NCI-H2107 treated with DMSO at 0.1 percent for 48 hours (cell line): ENCODE results near the gene BORA.
"Not testable (repeated sequence)": the region's sequence is repeated elsewhere in the genome, so short reads cannot be mapped to it uniquely, and the experiment has no call there.

Experiments
- DNase-seq: peaks from one replicate; lab custom pipeline; 2025; ENCODE audit not compliant: unreplicated experiment; lab: John Stamatoyannopoulos, UW

Gene BORA

DNA sequence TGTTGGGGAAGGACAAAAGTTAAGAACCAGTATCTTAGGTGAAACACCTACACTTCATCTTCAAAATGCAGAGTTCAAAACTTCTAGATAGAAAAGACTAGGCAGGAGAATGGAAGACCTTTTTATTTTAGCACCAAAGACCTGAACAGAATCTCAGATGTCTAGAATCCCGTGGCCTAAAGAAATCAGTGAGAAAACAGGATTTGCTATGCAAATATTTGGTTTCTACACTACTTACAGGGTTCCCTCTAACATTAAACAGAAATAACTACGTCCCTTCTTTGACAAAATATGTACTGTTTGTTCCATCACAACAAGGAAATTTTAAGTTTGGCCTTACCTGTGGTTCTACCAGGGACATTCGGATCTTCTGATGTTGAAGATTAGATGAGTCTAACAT lies 32.5 kb downstream of the BORA start:
- DNase-seq = no peak

GRCh38 chr13:72763411-72763810 lies 35.7 kb downstream of the BORA start:
- DNase-seq = no peak

GRCh38 chr13:72774019-72774418 lies 46.3 kb downstream of the BORA start:
- no peak for DNase-seq

DNA sequence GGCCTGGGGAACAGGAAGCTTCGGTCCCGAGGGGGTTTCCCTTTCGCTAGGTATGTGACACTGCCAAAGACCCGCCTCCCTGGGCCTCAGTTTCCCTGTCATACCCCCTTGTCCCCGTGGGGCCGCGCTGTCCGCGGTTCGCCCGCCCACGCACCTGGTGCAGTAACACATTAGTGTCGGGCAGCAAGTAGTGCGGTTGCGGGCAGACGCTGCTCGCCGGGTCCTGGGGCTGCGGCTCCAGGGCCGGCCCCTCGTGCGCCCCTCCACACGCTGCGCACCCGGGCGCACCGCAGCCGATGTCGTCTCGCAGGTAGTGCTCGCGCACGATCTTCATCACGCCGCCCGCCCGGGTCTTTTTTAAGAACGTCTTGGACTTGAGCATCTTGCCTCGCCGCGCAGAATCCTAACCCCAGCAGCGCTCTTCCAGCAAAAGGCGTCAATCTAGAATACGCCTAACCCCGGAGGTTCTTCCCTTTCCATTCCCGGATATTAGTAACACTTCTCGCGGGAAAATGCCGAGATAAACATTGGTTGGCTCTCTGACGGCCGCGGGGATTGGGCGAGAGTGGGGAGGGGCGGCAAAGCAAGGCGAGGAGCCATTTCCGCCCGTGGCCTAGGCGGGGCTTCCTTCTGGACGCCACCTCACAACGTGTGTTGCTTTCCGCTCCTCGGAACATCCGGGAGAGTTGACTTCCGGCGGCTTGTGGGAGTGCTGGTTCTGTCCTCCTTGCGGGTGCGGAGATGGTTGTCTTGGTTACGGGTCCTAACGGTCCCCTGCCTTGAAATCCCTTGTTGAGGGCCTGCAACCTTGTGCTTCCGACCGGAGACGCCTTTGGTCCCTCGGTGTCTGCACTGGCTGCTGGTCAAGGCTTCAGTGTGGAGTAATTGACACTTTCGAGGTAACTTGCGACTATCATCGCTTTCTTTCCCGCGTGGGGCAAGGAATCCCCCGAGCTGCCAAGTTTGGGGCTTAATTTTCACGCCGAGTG lies 54.0 kb downstream of the BORA start, which contains the start of the genes DIS3 and PIBF1:
DIS3 (minus strand) TSS at position 450 of the 989 bp plus-strand sequence; CDS start at position 382, 68 bp downstream.
PIBF1 (plus strand) TSS at position 683 of the 989 bp plus-strand sequence. CDS start 1,337 bp downstream, outside the sequence.
- peak; percentile 86 for DNase-seq

DNA sequence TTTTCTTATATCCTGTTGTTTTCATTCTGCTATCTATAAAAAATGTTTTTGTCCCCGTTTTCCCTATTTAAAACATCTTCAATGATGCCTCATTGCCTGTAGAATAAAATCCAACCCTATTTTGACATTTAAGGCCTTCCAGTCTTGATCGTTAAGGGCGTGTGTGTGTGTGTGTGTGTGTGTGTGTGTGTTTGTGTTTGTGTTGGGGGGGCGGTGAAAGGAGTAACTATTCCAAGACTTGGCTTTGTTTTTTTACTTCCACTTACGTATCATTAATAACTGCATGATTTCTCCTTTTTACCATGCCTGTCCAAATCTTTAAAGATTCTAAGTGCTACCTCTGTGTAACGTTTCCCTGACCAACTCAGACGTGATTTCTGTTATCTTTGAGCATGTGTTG lies 55.0 kb downstream of the BORA start:
- no peak for DNase-seq

GRCh38 chr13:72784679-72785078 lies 57.0 kb downstream of the BORA start:
- DNase-seq = not testable (repeated sequence)

- no peak for DNase-seq
Observed at GRCh38 chr13:72788831-72789230, 61.1 kb downstream of the BORA start.

DNA sequence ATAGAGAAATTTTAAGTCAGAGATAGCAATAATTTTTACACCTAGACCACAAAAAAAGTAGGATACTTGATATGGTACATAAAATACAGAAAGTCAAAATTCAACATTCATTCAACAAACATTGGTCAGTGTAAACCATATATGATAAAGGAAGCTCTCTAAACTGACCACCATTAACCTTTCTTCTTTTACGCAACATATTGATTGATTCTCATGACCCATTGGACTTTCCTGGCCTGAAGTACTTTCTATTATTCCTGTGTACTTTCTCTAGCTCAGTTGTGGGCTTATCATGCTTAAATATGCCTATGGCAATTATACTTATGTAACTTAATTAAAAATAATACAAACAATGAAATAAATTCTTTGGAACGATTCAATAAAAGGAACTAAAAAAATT lies 64.9 kb downstream of the BORA start:
- no peak for DNase-seq

DNA sequence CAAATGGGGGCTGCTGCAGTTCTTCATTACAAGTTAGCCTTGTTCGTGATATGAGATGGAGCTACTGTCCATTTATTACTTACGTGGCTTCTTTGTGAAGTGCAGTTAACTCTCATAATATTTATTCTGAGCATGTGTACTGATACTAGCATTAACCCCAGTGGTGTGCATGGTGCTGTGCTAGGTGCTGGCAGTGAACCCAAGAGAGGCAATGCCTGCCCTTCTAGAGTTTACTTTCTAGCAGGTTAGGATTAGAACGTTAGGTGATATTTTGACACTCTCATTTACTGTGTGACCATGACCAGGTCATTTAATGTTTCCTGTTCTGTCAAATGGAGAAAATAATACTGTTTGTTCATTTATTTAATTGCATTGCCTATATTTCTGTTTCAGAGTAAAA lies 71.1 kb downstream of the BORA start:
- no peak for DNase-seq

DNA sequence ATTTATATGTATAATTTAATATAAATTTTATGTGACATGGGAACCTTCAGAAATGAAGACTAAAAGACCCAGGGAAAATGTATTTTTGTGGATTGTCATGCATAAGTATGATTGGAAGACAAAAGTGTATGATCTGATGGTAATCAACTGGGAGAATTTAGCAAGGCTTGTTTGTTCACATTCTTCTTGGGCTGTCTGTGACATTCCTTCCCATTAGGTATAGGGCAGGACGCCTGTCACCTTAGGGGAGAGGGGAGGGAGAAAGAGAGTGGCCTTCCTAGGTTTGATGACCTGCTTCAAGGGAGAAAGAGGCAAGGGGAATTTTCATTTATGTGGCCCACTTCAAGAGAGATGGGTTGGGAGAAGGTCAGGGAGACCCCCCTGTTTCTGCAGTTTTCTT lies 76.6 kb downstream of the BORA start:
- no peak for DNase-seq
